ENCODE results near the gene CCNY. TPM values are rescaled to one million over a fixed set of nuclear protein-coding genes. Genes with fewer than 3 reads are reported as not detected.

Gene CCNY
- total and polyA plus RNA-seq, 2 donors (not counting 1 experiment from before 2014, with no cell fraction given) = 34.1 to 64.9 TPM

DNA sequence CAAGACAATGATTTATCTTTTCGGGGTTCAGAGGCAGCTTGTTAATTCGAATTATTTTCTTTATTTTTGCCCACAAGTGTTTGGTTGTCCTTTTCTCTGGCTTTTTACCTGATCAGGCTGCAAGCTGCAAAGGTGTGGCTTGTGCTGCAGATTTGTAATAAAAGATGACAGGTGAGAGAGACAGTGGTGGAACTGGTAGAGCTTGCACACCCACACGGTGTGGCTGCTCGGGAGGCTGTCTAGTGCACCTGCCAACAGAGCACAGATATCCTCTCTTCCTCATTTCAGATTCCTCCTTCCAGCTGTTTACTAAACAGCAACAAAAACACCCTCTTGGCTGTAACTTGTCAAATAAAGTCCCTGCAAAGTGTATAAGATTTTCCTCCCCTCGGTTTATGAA, 278.0 kb downstream of the CCNY start:
- Mint-ChIP-seq H3K27me3 (peaks cover 37% of the 10 kb centered on the region), H3K9me3 (ENCODE audit: insufficient read depth) (peaks cover 1% of the 10 kb centered on the region), H3K27ac (no peak overlapping the region), H3K4me1 (no peaks in the 10 kb centered on the region), H3K4me3 (no peak overlapping the region)
- ATAC-seq (ENCODE audit: low read depth) (no peak), DNase-seq (no peak)
- no peak overlapping the region for H3K4me3 ChIP-seq (ENCODE audit: control extremely low read depth in 1 of 5, extremely low read depth in 1 of 5, insufficient read depth in 1 of 5, low read depth in 2 of 5, low read length in 4 of 5)
- H3K27ac ChIP-seq (ENCODE audit: low read length in 2 of 2) = no peak overlapping the region
- 68% methylated on average over 2 of the region's 5 CpGs for WGBS (ENCODE audit: insufficient coverage)
- CTCF ChIA-PET = interaction anchor here (0.7 to 1.4 kb wide), 2 partner anchors 25 to 235 kb away, joined by 3 read pairs; no protein-coding TSS in a partner anchor
- intact Hi-C loops (cut with micrococcal nuclease) = no loop called here
- no peak overlapping the region for H3K4me2 ChIP-seq (replicated peaks; ENCODE audit: low read depth, low read length, poor library complexity, severe bottlenecking)
- no peak overlapping the region for H3K9ac ChIP-seq (ENCODE audit: low read length)
- peaks cover 0 to 10% (median 0%) of the 10 kb centered on the region in 3 donors for H3K9me3 ChIP-seq (ENCODE audit: control extremely low read depth in 1 of 3, control insufficient read depth in 2 of 3, insufficient read depth in 1 of 3, low read length in 2 of 3)
- H3K4me1 ChIP-seq (ENCODE audit: control insufficient read depth in 2 of 2, insufficient read depth in 2 of 2, low read length in 2 of 2) = no peaks in the 10 kb centered on the region
- no peaks in the 10 kb centered on the region for H3K36me3 ChIP-seq (replicated peaks in 1 of 2; ENCODE audit: control extremely low read depth in 1 of 2, control insufficient read depth in 1 of 2, extremely low read depth in 1 of 2, insufficient read depth in 2 of 2, low read length in 1 of 2)
- no peak overlapping the region for H2AFZ ChIP-seq (ENCODE audit: insufficient read depth, low read depth, low read length, poor library complexity, severe bottlenecking)
- peaks cover 0 to 24% (median 5%) of the 10 kb centered on the region in 4 experiments for H3K27me3 ChIP-seq (replicated peaks in 1 of 4; ENCODE audit: control extremely low read depth in 1 of 4, control insufficient read depth in 3 of 4, insufficient read depth in 4 of 4, low read length in 3 of 4)
- no peaks in the 10 kb centered on the region for H4K20me1 ChIP-seq (ENCODE audit: control insufficient read depth, insufficient read depth, low read length, poor library complexity, severe bottlenecking)
- H3K79me2 ChIP-seq (ENCODE audit: control insufficient read depth, insufficient read depth, low read length) = no peaks in the 10 kb centered on the region
- POLR2A ChIA-PET = no interaction called here
- TF ChIP-seq, protein P1, sequence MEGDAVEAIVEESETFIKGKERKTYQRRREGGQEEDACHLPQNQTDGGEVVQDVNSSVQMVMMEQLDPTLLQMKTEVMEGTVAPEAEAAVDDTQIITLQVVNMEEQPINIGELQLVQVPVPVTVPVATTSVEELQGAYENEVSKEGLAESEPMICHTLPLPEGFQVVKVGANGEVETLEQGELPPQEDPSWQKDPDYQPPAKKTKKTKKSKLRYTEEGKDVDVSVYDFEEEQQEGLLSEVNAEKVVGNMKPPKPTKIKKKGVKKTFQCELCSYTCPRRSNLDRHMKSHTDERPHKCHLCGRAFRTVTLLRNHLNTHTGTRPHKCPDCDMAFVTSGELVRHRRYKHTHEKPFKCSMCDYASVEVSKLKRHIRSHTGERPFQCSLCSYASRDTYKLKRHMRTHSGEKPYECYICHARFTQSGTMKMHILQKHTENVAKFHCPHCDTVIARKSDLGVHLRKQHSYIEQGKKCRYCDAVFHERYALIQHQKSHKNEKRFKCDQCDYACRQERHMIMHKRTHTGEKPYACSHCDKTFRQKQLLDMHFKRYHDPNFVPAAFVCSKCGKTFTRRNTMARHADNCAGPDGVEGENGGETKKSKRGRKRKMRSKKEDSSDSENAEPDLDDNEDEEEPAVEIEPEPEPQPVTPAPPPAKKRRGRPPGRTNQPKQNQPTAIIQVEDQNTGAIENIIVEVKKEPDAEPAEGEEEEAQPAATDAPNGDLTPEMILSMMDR (IDR thresholded peaks at IDR 0.05) = no peak
- no peak for TF ChIP-seq EZH2 (IDR thresholded peaks at IDR 0.05; ENCODE audit: borderline replicate concordance, insufficient read depth, low read depth, low read length, poor library complexity, severe bottlenecking)

Other genes with a start within 250 kb of the CCNY start
- 36.9 and 41.9 TPM in 2 replicates for gene CUL2, start 246.2 kb upstream of the CCNY start, total RNA-seq
- gene CUL2, start 246.2 kb upstream of the CCNY start, polyA plus RNA-seq = 7.3 and 10.5 TPM in 2 replicates
- 94.6 and 97.4 TPM in 2 replicates for gene CREM, start 209.7 kb upstream of the CCNY start, total RNA-seq
- 7.3 and 16.0 TPM in 2 replicates for gene CREM, start 209.7 kb upstream of the CCNY start, polyA plus RNA-seq